Gastrocnemius medialis (tissue), 4 donors: ENCODE measurements around the gene DNAJC8. TPM values are rescaled to one million over a fixed set of nuclear protein-coding genes. Genes with fewer than 3 reads are reported as not detected.

Source experiments
- total RNA-seq, 4 donors: library from RNA; depleted of rRNA; stranded (reverse); fragments of >200 nt; gene quantifications; one replicate each; pipeline versions ENCODE4 v1.1.0 to v1.2.3, GENCODE V29; 2016

DNAJC8 gene
- total RNA-seq, 4 donors from 2014 or later, result 37.6 to 56.1 (median 51.2) TPM

Other genes starting within 250 kb of the DNAJC8 start
- 10 to 100 TPM in 3 of 4 donors, 1 to 10 TPM in 1; 9.2 to 19.5 (median 15.4) TPM for gene EYA3, start 144.4 kb downstream of the DNAJC8 start, total RNA-seq
- 1 to 10 TPM in 2 of 4 donors, under 1 TPM in 2; 0.76 to 1.5 (median 0.97) TPM for gene PTAFR, start 56.3 kb downstream of the DNAJC8 start, total RNA-seq
- 100 to 1,000 TPM; 125 to 333 (median 193) TPM for gene ATP5IF1, start 3.1 kb upstream of the DNAJC8 start, total RNA-seq
- 10 to 100 TPM in 2 of 4 donors, 1 to 10 TPM in 2; 5.6 to 18.9 (median 12.4) TPM for gene SESN2, start 26.5 kb upstream of the DNAJC8 start, total RNA-seq
- gene MED18, start 96.0 kb upstream of the DNAJC8 start, total RNA-seq, result 10 to 100 TPM in 2 of 4 donors, 1 to 10 TPM in 2; 6.5 to 15.0 (median 10.1) TPM
- 10 to 100 TPM in 3 of 4 donors, 1 to 10 TPM in 1; 9.1 to 17.7 (median 13.4) TPM for gene PHACTR4, start 136.7 kb upstream of the DNAJC8 start, total RNA-seq